Activated naive CD8-positive, alpha-beta T cell treated with anti-CD3 and anti-CD28 coated beads for 36 hours (primary cell): Measurements from ENCODE around the gene EMC1. TPM values are rescaled to one million over a fixed set of nuclear protein-coding genes. Genes with fewer than 3 reads are reported as not detected.
"Not testable (repeated sequence)": the region's sequence is repeated elsewhere in the genome, so short reads cannot be mapped to it uniquely, and the experiment has no call there.

Experiments
- DNase-seq: peaks from one replicate; pipeline ENCODE4 v3.0.0; 2021
- H3K27ac Mint-ChIP-seq: one replicate; pipeline ENCODE4 v1.8.0; 2022; ENCODE audit warnings: mild to moderate bottlenecking, moderate library complexity, mixed read lengths
- H3K27me3 Mint-ChIP-seq: one replicate; pipeline ENCODE4 v1.8.0; 2022; ENCODE audit warnings: mild to moderate bottlenecking, mixed read lengths
- H3K36me3 Mint-ChIP-seq: one replicate; pipeline ENCODE4 v1.8.0; 2021; ENCODE audit warnings: mild to moderate bottlenecking, mixed read lengths
- H3K4me1 Mint-ChIP-seq: one replicate; pipeline ENCODE4 v1.8.0; 2021; ENCODE audit warnings: mixed read lengths
- H3K4me3 Mint-ChIP-seq: one replicate; pipeline ENCODE4 v1.8.0; 2022; ENCODE audit warnings: mild to moderate bottlenecking, moderate library complexity, mixed read lengths
- H3K9me3 Mint-ChIP-seq: one replicate; pipeline ENCODE4 v1.8.0; 2022; ENCODE audit warnings: mixed read lengths
- total RNA-seq, 2 experiments: library from RNA; stranded (reverse); gene quantifications; one replicate each; pipeline ENCODE4 v1.2.3, GENCODE V29; 2021

The EMC1 gene
- total RNA-seq, 2 experiments from 2014 or later: 49.9 to 53.8 TPM

DNA sequence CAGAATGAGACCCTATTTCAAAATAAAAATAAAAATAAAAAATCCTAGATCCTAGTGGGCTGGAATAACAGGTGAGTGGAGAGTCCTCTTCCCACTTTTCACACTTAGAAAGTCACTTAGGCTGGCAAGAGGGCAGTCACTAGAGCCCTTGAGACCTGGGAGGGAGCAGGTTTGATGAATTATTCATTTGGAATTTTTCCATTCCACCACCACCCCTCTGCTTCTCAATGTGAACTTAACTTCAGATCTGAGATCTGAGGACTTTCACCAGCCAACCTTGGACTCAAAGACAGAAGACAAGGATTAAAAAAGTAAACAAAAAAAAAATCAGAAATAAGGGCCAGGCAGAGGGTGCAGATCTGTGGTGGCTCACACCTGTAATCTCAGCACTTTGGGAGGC is 20.7 kb upstream of the EMC1 start:
- H3K27me3 Mint-ChIP-seq: peaks cover 22% of the 10 kb centered on the region
- H3K4me3 Mint-ChIP-seq: no peak overlapping the region
- no peak overlapping the region for H3K27ac Mint-ChIP-seq
- peaks cover 1% of the 10 kb centered on the region for H3K9me3 Mint-ChIP-seq
- DNase-seq: no peak
- H3K4me1 Mint-ChIP-seq: no peaks in the 10 kb centered on the region
- peaks cover 13% of the 10 kb centered on the region for H3K36me3 Mint-ChIP-seq

DNA sequence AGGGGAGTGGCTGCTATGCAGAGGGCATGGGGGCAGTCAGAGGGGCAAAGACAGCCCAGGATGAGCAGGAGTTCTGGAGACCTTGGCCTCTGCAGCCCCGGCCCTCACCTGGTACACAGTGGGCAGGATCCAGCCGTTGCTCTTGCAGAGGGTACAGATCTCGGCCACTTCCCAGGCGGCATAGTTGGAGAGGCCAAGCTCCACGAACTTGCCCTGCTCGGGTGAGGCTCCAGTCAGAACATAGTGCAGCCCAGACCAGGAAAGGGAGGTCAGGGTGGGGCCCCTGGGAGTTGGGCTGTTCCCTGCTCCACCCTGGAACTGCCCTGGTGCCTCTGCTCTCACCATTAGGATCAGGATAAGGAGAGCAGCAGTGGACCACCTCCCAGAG is 19.0 kb upstream of the EMC1 start:
- not testable (repeated sequence) for H3K27ac Mint-ChIP-seq, H3K9me3 Mint-ChIP-seq, H3K4me1 Mint-ChIP-seq, DNase-seq, H3K4me3 Mint-ChIP-seq
- Mint-ChIP-seq H3K27me3 (peaks cover 22% of the 10 kb centered on the region), H3K36me3 (peaks cover 10% of the 10 kb centered on the region)

DNA sequence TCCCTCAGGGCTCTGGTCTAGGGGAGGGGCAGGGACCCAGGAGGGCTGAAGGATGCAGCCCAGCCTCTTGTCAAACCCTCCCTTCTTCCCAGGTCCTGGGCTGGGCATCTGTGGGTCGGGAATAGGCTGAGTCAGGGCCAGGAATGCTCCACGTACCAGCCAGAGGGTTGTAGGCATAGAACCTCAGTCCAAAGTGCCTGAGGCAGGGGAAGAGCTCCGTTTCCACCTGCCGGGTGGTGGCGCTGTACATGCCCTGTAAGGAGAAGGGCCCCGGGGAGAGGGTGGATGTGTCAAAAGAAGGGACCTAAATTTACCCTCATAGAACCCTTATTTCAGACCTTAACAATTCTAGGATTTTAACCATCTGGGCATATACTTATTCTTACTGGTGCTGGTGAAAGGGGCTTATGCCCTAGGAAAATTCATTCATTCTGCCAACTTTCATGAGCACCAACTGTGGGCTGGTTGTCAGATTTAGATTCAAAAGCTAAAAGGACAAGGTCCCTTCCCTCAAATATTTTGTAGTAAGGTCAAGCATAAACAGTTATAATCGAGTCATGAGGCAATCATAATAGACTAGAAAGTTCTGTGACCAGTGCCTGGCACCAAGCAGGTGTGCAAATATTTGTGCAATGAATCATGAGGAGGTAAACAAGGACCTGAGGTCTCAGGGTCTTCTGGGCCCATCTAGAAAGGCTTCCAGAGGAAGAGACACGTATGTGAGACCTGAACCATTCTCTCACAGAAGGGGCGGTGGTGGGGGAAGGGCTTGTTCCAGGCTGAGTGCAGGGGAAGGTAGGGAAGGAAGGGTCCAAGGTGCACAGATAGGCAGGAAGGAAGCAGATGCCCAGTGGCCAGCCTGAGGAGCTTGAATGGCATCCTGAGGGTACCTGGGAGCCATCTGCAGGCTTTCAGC is 18.4 kb upstream of the EMC1 start:
- H3K4me1 Mint-ChIP-seq, H3K27ac Mint-ChIP-seq, H3K9me3 Mint-ChIP-seq, DNase-seq, H3K4me3 Mint-ChIP-seq: not testable (repeated sequence)
- H3K27me3 Mint-ChIP-seq: peaks cover 22% of the 10 kb centered on the region
- peaks cover 10% of the 10 kb centered on the region for H3K36me3 Mint-ChIP-seq

DNA sequence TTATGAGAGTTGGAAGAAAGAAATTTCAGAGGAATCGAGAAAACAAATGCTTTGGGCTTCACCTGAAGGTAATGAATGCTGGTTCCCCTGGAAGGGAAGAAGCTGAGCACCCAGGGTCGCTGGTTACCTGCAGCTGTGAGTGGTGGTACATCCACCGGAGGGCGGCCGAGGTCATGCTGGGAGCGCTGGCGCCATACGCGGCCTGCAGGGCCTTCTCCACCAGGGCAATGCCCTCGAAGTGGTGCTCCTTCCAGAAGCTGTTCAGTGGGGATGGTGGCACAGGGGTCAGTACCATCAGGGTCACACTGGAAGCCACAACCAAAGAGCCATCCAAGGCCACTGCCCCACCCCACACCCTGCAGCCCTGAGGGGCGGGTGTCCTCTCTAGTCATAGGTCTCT is 17.1 kb upstream of the EMC1 start:
- no peak overlapping the region for H3K4me3 Mint-ChIP-seq
- no peak for DNase-seq
- H3K27me3 Mint-ChIP-seq: peaks cover 15% of the 10 kb centered on the region
- no peak overlapping the region for H3K27ac Mint-ChIP-seq
- peaks cover 5% of the 10 kb centered on the region for H3K36me3 Mint-ChIP-seq
- no peaks in the 10 kb centered on the region for H3K9me3 Mint-ChIP-seq
- no peaks in the 10 kb centered on the region for H3K4me1 Mint-ChIP-seq

DNA sequence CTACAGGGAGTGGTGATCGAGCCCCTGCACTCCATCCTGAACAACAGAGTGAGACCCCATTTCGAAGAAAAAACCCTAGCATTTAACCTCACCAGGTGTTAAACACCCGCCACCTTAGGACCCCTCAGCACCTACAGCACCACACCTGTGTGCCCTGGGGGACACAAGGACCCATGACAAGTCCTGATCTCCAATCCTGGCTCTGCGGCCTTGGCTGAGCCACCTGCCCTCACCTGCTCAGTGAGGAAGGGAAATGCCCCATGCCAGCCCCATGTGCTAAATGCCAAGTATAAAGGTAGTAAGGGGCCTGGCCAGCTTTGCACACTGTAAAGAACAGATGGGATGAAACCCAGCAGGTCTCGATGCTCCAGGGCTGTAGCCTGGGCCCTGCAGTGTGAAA is 11.4 kb upstream of the EMC1 start:
- Mint-ChIP-seq H3K4me1 (no peaks in the 10 kb centered on the region), H3K27ac (no peak overlapping the region), H3K4me3 (no peak overlapping the region), H3K36me3 (peaks cover 8% of the 10 kb centered on the region), H3K27me3 (no peaks in the 10 kb centered on the region), H3K9me3 (no peaks in the 10 kb centered on the region)
- DNase-seq: no peak

DNA sequence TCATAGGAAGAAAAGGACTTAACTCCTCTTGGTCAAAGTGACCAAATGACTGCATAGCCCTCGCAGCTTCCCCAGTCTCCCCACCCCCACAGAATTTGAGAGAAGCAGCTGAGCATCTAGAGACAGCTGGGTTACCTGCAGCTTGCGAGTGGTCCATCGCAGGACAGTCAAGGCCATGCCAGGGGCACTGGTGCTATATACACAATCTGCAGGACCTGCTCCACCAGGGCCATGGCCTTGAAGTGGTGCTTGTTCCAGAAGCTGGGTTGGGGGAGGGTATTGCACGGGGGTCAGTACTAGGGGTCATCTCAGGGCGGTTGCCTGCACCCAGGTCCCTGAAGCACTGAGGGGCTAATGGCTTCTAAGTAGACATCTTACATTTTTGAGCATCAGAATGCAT is 10.7 kb upstream of the EMC1 start:
- no peaks in the 10 kb centered on the region for H3K9me3 Mint-ChIP-seq
- H3K4me1 Mint-ChIP-seq: peaks cover 3% of the 10 kb centered on the region
- no peak for DNase-seq
- peaks cover 13% of the 10 kb centered on the region for H3K36me3 Mint-ChIP-seq
- H3K27ac Mint-ChIP-seq: no peak overlapping the region
- H3K27me3 Mint-ChIP-seq: no peaks in the 10 kb centered on the region
- H3K4me3 Mint-ChIP-seq: no peak overlapping the region

DNA sequence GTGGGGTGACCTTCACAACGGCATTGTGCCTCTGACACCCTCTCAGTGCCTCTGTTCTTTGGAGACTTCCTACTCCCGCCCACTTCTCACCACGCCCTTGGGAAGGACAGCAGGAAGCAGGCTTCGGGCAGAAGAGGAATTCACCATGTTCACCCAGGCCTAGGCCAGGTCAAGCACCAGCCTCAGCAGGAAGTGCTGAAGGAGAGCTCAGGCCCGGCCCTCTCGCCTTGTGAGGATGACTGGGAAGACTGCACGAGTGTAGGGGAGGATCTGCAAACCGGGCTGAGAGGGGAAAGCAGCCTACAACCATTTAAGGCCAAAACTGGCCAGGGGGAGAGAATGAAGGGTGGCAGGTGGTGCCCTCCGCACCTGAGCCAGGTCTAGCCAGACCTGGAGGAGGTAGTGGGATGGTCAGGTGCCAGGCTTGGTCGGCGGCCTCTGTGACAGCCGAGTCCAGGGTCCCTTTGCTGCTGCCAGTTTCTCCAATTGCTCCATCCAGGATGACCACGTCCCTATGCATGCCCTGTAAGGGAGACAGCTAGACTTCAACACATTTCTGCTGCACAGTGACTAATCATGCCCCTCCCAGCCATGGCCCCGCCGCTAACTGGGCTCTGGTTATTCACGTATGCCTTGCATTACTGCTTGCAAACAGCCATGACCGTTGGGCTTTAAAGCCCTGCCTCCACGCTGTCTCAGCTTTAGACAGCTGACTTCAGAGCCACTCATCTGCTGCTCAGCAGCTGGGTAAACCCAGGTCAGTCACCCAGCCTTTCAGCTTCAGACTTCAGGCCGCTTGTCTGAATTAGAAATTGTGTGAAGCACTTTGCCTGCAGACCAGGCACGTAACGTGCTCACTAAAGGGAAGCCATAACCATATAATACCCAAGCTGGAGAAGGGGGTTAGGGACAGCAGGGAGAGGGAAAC is 9.2 kb upstream of the EMC1 start:
- no peak overlapping the region for H3K4me3 Mint-ChIP-seq
- H3K27ac Mint-ChIP-seq: peak overlapping the region; percentile 62
- H3K4me1 Mint-ChIP-seq: peaks cover 14% of the 10 kb centered on the region
- peaks cover 17% of the 10 kb centered on the region for H3K36me3 Mint-ChIP-seq
- DNase-seq: no peak
- H3K9me3 Mint-ChIP-seq: no peaks in the 10 kb centered on the region
- H3K27me3 Mint-ChIP-seq: no peaks in the 10 kb centered on the region

DNA sequence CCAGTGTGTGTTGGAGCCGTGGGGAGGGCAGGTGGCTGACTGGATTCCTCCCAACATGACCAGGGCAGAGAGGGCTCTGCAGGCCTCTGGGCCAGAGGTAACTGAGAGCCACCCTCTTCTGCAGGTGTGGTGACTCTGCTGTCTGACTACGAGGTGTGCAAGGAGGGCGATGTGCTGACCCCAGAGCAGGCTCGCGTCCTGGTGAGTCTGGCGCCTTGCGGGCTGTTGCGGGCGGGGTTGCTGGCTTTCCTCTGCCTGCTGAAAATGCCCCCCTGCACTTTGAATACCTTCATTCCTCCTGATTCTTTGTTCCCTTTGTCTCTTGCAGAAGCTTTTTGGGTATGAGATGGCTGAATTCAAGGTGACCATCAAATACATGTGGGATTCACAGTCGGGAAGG is 7.0 kb upstream of the EMC1 start:
- no peak overlapping the region for H3K27ac Mint-ChIP-seq

DNA sequence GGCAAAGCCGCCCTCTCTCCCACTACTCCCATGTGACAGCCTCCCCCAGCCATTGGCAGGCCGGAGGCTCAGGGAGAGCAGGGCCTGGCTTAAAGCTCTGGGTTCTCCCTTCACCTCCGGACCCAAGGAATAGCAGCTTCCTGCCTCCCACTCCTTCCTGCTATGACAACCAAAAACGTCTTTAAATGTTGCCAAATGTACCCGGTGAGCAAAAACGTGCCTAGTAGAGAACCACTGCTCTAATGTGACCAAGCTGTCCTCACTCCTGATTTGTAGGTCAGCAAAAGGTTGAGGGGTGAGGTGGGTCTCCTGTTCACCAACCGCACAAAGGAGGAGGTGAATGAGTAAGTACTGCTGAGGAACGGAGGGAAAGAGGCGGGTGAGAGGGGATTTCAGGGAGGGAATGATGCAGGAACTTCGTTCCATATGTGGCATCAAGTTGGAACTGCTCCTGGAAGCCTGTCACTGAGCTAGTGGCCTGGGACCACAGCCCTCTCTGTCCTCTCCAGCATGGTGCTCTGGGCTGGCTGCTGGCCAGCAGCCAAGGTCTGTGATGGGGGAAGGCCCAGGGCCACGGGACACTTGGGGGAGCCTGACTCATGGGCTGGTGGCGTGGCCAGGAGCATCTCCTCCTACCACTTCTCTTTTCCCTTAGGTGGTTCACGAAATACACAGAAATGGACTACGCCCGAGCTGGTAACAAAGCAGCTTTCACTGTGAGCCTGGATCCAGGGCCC is 6.0 kb upstream of the EMC1 start:
- peak overlapping the region; percentile 74 for H3K27ac Mint-ChIP-seq
- H3K4me3 Mint-ChIP-seq: no peak overlapping the region
- H3K36me3 Mint-ChIP-seq: peaks cover 34% of the 10 kb centered on the region
- peaks cover 35% of the 10 kb centered on the region for H3K4me1 Mint-ChIP-seq
- no peak for DNase-seq
- H3K27me3 Mint-ChIP-seq: no peaks in the 10 kb centered on the region
- no peaks in the 10 kb centered on the region for H3K9me3 Mint-ChIP-seq

More for the DNA sequence above, 7.0 kb upstream of the EMC1 start:
- no peak for DNase-seq
- no peak overlapping the region for H3K4me3 Mint-ChIP-seq
- no peaks in the 10 kb centered on the region for H3K9me3 Mint-ChIP-seq
- H3K27me3 Mint-ChIP-seq: no peaks in the 10 kb centered on the region
- H3K36me3 Mint-ChIP-seq: peaks cover 25% of the 10 kb centered on the region
- H3K4me1 Mint-ChIP-seq: peaks cover 28% of the 10 kb centered on the region

DNA sequence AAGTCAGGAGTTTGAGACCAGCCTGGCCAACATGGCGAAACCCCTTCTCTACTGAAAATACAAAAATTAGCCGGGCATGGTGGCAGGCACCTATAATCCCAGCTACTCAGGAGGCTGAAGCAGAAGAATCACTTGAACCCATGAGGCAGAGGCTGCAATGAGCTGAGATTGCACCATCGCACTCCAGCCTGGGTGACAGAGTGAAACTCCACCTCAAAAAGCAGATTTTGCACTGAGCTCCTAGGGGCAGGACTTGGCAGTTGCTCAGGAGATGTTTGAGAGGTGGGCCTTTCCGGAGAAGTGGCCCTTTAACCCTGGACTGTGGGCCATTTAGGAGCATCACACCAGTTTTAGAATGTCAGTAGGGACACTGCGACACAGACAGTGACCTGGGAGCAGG is 5.0 kb upstream of the EMC1 start:
- not testable (repeated sequence) for H3K4me3 Mint-ChIP-seq, H3K27me3 Mint-ChIP-seq, DNase-seq, H3K9me3 Mint-ChIP-seq
- Mint-ChIP-seq H3K27ac (peak overlapping the region; percentile 74), H3K4me1 (peaks cover 35% of the 10 kb centered on the region), H3K36me3 (peaks cover 37% of the 10 kb centered on the region)

DNA sequence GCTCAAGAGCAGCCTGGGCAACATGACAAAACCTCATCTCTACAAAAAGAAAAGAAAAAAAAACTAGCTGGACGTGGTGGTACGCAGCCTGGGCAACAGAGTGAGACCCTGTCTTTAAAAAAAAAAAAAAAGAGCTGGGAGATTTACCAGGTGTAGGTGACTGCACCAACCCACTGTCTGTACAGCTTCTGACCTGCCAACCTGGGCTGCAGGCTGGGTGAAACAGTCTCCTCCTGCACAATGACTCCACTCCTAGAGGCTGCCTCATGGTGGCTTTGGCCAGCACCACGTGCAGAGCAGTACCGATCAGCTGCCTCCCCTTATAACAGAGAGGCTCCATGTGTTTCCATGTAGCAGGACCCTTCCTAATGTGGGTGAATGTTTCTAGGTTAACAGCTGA is 4.0 kb upstream of the EMC1 start:
- no peak overlapping the region for H3K27ac Mint-ChIP-seq
- no peak for DNase-seq
- H3K27me3 Mint-ChIP-seq: no peaks in the 10 kb centered on the region
- peaks cover 39% of the 10 kb centered on the region for H3K4me1 Mint-ChIP-seq
- H3K9me3 Mint-ChIP-seq: no peaks in the 10 kb centered on the region
- no peak overlapping the region for H3K4me3 Mint-ChIP-seq
- peaks cover 41% of the 10 kb centered on the region for H3K36me3 Mint-ChIP-seq

DNA sequence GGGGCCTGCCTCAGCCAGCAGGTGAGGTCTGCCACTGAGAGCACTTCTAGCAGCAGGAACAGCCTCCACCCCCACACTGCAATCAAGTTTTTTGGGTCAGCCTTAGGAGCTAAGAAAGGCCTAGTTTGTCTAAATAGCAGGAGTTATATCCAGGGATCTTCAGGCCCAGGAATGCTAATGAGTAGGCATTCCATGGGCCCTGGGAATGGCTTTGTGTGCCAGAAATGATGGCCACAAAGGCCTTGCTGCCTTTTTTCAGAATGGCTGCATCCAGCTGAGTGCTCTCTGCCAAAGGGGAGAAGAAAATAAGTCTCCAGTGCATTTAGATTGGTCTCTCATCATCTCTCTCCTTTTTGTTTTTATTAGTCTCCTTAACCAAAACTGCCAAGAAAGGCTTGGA is 3.1 kb upstream of the EMC1 start:
- H3K27ac Mint-ChIP-seq: peak overlapping the region; percentile 29
- peaks cover 41% of the 10 kb centered on the region for H3K4me1 Mint-ChIP-seq
- no peak for DNase-seq
- H3K36me3 Mint-ChIP-seq: peaks cover 38% of the 10 kb centered on the region
- no peaks in the 10 kb centered on the region for H3K27me3 Mint-ChIP-seq
- H3K9me3 Mint-ChIP-seq: no peaks in the 10 kb centered on the region
- H3K4me3 Mint-ChIP-seq: no peak overlapping the region

DNA sequence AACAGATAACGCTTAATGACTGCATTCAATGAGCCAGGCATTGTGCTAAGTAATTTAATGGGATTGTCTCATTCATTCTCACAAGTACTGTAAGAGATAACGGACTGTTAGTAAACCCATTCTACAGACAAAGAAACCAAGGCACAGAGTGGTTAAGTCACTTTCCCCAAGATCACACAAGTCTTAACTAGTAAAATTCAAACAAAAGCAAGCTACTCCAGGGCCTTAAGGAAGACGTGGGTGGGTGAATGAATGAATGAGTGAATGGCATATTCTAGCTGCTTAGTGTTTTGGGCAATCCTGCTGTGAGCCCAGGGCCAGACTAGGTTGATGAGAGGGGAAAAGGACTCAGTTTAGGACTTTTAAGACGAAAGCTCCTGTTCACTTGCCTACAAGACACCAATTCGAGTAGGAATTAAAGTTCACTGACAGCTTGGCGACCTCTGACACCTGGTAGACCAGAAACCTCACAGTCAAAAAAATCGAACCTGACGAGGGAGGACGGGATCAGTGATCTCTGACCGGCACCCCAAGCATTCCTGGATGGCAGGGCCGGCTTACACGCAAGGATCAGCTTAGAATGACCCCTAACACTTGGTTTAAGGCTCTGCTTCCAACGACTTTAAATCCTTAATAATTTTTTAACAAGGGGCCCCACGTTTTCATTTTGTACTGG is 557 bp downstream of the EMC1 start:
- Mint-ChIP-seq H3K9me3 (no peaks in the 10 kb centered on the region), H3K4me1 (peaks cover 33% of the 10 kb centered on the region), H3K27ac (peak overlapping the region; percentile 99), H3K4me3 (peak overlapping the region; percentile 98), H3K36me3 (peaks cover 26% of the 10 kb centered on the region), H3K27me3 (no peaks in the 10 kb centered on the region)
- DNase-seq: no peak

DNA sequence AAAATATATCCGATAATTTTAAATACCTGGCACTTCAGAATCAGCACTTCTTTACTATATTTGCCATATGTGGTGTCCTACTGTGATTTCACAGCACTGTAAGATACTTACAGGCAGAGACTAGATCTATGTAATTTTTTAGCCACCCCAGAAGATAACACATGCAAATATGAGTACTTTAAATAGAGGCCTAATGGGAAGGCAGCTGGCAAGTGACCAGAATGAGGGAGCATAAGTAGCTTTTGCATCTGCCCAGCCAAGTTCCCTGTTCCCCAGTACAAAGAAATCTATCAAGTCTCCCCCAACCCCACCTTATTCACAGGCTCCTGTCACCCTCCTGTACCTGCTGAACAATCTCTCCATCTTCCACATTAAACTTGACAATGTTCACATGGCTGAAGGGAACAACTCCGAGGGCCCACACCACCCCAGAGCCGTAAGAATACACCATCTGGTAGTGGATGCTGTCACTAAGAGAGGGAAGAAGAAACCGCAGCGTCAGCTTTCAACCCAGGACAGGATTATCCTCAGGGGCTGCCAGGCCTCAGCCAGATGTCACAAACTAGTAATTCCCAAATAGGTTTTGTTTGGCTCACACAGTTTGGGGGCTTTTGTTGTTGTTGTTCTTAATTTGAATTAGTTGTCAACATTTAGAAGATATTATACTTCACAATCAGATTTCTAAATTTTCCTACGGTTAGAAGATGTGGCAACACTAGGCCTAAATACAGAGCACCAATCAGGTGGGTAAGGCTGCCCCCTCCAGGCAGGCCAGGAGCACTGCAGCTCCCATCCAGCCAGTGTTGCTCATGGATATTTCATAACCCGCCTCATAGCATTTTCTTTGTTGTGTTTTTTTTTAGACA is 10.4 kb downstream of the EMC1 start:
- H3K4me1 Mint-ChIP-seq: peaks cover 3% of the 10 kb centered on the region
- peak; percentile 66 for DNase-seq
- no peaks in the 10 kb centered on the region for H3K27me3 Mint-ChIP-seq
- peak overlapping the region; percentile 25 for H3K27ac Mint-ChIP-seq
- no peak overlapping the region for H3K4me3 Mint-ChIP-seq
- no peaks in the 10 kb centered on the region for H3K9me3 Mint-ChIP-seq
- peaks cover 23% of the 10 kb centered on the region for H3K36me3 Mint-ChIP-seq
